GM12891 (cell line): Measurements from ENCODE around the gene ULK3.
A peak's percentile ranks its signal among the peaks of the same experiment; 100 is the strongest.

Experiments used
- POLR2A ChIP-seq: IDR thresholded peaks from 2 replicates; pipeline ENCODE4 v1.6.1; 2011; ENCODE audit warnings: low read depth, low read length, control low read depth
- POLR2AphosphoS5 ChIP-seq: IDR thresholded peaks from 2 replicates; pipeline ENCODE4 v1.6.1; 2011; ENCODE audit warnings: low read depth, low read length, control low read depth
- TAF1 ChIP-seq: IDR thresholded peaks from 2 replicates; pipeline ENCODE4 v1.6.1; 2011; ENCODE audit warnings: low read depth, low read length, control low read depth

DNA sequence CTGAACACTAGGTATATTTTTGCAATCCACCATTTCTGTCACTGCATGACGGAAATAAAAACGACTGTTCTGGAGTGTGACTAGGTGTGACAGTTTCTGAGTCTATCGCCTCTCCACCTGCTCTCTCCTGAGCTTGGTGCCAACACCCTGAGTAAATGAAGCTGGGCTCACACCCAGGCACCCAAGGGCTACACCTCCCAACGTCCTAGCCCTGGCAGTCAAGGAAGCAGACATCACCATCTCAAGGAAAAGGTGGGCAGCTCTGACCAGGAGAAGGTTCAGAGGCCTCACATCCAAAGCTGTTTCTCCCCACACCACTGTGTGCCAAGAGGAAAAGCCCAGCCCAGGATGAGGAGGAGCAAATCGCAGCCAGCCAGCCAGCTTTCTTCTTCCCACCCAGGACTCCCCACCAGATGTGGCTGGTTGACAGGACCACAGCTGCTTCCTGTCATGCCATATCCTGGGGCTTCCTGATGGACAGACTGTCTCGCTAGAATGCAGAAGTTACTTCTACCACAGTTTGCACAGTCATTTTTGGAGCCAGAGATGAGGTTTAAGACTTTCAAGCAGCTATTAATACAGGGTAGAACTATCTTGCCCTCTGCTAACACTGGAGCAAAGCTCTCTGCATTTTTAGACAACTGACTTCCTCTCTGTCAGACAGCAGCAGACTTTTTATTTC lies 26.9 kb upstream of the ULK3 start:
- TF ChIP-seq POLR2AphosphoS5 (peak; percentile 56; the same call in 1 of the 2 replicates), POLR2A (peak; percentile 76), TAF1 (no peak)
